Measurements from ENCODE around the gene VAMP3. TPM values are rescaled to one million over a fixed set of nuclear protein-coding genes. Genes with fewer than 3 reads are reported as not detected.

Gene VAMP3
- total and polyA plus RNA-seq, 2 experiments from 2014 or later = 51.2 to 68.4 TPM

DNA sequence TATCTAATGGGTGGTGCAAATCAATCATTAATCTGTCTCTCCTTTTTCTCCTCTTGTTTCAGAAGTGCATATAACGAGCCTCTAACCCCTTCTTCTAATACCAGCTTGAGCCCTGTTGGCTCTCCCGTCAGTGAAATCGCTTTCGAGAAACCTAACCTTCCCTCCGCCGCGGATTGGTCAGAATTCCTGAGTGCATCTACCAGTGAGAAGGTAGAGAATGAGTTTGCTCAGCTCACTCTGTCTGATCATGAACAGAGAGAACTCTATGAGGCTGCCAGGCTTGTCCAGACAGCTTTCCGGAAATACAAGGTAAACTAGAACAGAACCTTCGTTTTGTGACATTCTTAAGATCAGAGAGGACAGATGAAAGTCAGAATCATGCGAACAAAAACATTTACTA lies 25.3 kb upstream of the VAMP3 start:
- Histone ChIP-seq H3K27ac (no peak overlapping the region), H3K4me3 (no peak overlapping the region), H3K36me3 (no peaks in the 10 kb centered on the region), H3K9me3 (ENCODE audit: low read depth) (no peaks in the 10 kb centered on the region), H3K27me3 (no peaks in the 10 kb centered on the region), H3K4me1 (ENCODE audit: low read depth) (no peaks in the 10 kb centered on the region)
- no peak for DNase-seq (ENCODE audit: low read depth in 1 of 2, low spot score in 1 of 2)
- TF ChIP-seq CTCF (IDR thresholded peaks at IDR 0.05; ENCODE audit: low read depth, low read length) = no peak

DNA sequence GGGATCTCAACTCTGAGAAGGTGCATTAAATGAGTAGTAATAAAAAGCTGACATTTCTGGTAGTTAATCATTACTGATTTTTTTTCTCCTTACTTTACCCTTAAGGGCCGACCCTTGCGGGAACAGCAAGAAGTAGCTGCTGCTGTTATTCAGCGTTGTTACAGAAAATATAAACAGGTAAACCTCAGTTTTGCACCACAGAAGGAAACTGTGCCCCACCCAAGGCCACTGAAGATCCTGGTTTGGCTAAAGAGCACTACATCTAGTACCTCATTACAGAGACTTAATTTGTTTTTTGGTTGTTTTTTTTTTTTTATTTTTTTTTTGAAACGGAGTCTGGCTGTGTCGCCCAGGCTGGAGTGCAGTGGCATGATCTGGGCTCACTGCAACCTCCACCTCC lies 23.5 kb upstream of the VAMP3 start:
- Histone ChIP-seq H3K9me3 (ENCODE audit: low read depth) (no peaks in the 10 kb centered on the region), H3K27ac (no peak overlapping the region), H3K4me3 (no peak overlapping the region), H3K27me3 (no peaks in the 10 kb centered on the region), H3K4me1 (ENCODE audit: low read depth) (peaks cover 3% of the 10 kb centered on the region), H3K36me3 (no peaks in the 10 kb centered on the region)
- no peak for TF ChIP-seq CTCF (IDR thresholded peaks at IDR 0.05; ENCODE audit: low read depth, low read length)
- DNase-seq (ENCODE audit: low read depth in 1 of 2, low spot score in 1 of 2) = no peak

- H3K36me3 ChIP-seq = no peaks in the 10 kb centered on the region
- no peaks in the 10 kb centered on the region for H3K27me3 ChIP-seq
- DNase-seq (ENCODE audit: low read depth in 1 of 2, low spot score in 1 of 2) = no peak
- no peak for TF ChIP-seq CTCF (IDR thresholded peaks at IDR 0.05; ENCODE audit: low read depth, low read length)
- no peak overlapping the region for H3K4me3 ChIP-seq
- no peak overlapping the region for H3K27ac ChIP-seq
- H3K4me1 ChIP-seq (ENCODE audit: low read depth) = peaks cover 3% of the 10 kb centered on the region
- H3K9me3 ChIP-seq (ENCODE audit: low read depth) = no peaks in the 10 kb centered on the region
Observed at GRCh38 chr1:7749126-7749525, 22.0 kb upstream of the VAMP3 start.

GRCh38 chr1:7751174-7751573 lies 19.9 kb upstream of the VAMP3 start:
- Histone ChIP-seq H3K4me3 (no peak overlapping the region), H3K27ac (no peak overlapping the region), H3K27me3 (no peaks in the 10 kb centered on the region), H3K9me3 (ENCODE audit: low read depth) (no peaks in the 10 kb centered on the region), H3K4me1 (ENCODE audit: low read depth) (peaks cover 3% of the 10 kb centered on the region), H3K36me3 (no peaks in the 10 kb centered on the region)
- DNase-seq (ENCODE audit: low read depth in 1 of 2, low spot score in 1 of 2) = no peak
- no peak for TF ChIP-seq CTCF (IDR thresholded peaks at IDR 0.05; ENCODE audit: low read depth, low read length)

DNA sequence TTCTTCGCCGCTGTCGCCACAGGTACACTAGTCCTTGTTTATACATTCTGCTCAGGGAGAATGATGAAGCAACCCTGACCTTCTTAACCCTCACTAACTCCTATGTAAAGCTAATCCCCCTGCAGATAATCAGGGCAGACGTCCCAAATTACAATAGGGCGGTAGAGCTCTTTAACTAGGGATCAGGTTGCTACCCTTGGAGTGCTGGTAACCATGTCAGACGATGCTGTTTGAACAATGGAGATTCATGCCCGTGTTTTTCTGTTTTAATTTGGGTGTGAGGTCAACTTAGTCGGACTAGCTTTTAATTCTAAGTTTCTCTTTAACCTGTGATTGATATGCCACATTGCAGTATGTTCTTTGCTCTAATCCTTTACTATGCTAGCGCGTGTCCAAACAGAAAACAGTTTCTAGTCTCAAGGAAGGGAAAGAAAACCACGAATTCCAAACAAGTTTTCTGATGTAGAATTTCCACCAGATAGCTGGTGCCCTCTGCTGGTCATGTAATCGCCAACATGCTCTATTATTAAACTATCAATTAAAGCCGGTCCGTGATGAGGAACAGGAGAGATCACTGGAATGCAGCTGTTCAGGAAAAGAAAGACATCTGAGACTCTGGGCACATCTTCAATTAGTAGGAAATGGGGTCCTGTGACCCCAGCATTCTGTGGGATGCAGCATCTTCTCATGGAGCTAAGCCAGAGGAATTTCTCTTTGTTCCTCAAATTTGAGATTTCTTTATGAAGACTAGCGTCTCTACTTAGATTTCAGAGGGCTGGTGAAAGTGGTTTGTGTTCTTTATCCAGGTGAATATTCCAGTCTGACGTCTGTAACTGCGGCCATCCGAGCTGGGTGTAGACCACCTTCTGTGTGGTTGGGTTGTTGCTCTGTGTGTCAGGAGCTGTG lies 18.3 kb upstream of the VAMP3 start:
- H3K27ac ChIP-seq = no peak overlapping the region
- no peaks in the 10 kb centered on the region for H3K9me3 ChIP-seq (ENCODE audit: low read depth)
- H3K4me1 ChIP-seq (ENCODE audit: low read depth) = peaks cover 3% of the 10 kb centered on the region
- H3K27me3 ChIP-seq = no peaks in the 10 kb centered on the region
- H3K4me3 ChIP-seq = no peak overlapping the region
- peak; percentile 70 for TF ChIP-seq CTCF (IDR thresholded peaks at IDR 0.05; ENCODE audit: low read depth, low read length)
- peak; percentile 77 to 79 for DNase-seq (ENCODE audit: low read depth in 1 of 2, low spot score in 1 of 2)
- H3K36me3 ChIP-seq = no peaks in the 10 kb centered on the region

Measured in cardiac muscle cell (in vitro differentiated cells and primary cell).